IMR-90 (cell line): ENCODE measurements around the gene GABBR1. TPM values are rescaled to one million over a fixed set of nuclear protein-coding genes. Genes with fewer than 3 reads are reported as not detected.

Experiments used
- ATAC-seq: fragments of 200-7000 bp; cut with Tn5 transposase; 2 replicates; pipeline ENCODE4 v1.9.1; 2020; ENCODE audit warnings: low read depth, mild to moderate bottlenecking, moderate library complexity
- BruUV-seq: library from RNA; stranded (reverse); fragments of 400-500 nt; replicated peaks from 2 replicates; lab custom pipeline; 2021; lab: Mats Ljungman, UMichigan
- CTCF ChIA-PET: fragments of 300-600 bp; formaldehyde crosslinking; extraction: SDS; loops from one replicate; lab custom pipeline; 2021; ENCODE audit warnings: antibody characterized with exemption; lab: Yijun Ruan, JAX
- POLR2A ChIA-PET: fragments of 300-600 bp; sonication (Branson Sonifier 250); formaldehyde crosslinking; loops from one replicate; lab custom pipeline; 2022; ENCODE audit warnings: antibody characterized with exemption; ENCODE audit not compliant: unreplicated experiment; lab: Charles Lee
- DNase-seq: peaks from one replicate; pipeline ENCODE4 v3.0.0; 2013
- H2AFZ ChIP-seq: replicated peaks from 2 replicates; pipeline ENCODE3; 2013; ENCODE audit warnings: low read length, mild to moderate bottlenecking; ENCODE audit not compliant: poor library complexity
- H2AK5ac ChIP-seq: 2 replicates; pipeline ENCODE4 v1.6.1; 2013; ENCODE audit warnings: low read depth, low read length, inconsistent platforms
- H2AK9ac ChIP-seq: replicated peaks from 2 replicates; pipeline ENCODE3; 2013; ENCODE audit warnings: mild to moderate bottlenecking, low read depth, low read length, moderate library complexity; ENCODE audit not compliant: poor library complexity
- H2BK120ac ChIP-seq: 2 replicates; pipeline ENCODE4 v1.6.1; 2013; ENCODE audit warnings: low read depth, low read length, inconsistent platforms
- H2BK15ac ChIP-seq: 3 replicates; pipeline ENCODE4 v1.6.1; 2013; ENCODE audit warnings: low read depth, low read length, inconsistent platforms
- H2BK20ac ChIP-seq: 2 replicates; pipeline ENCODE4 v1.6.1; 2013; ENCODE audit warnings: low read depth, mild to moderate bottlenecking, inconsistent platforms, low read length, moderate library complexity
- H2BK5ac ChIP-seq: 2 replicates; pipeline ENCODE4 v1.6.1; 2013; ENCODE audit warnings: mild to moderate bottlenecking, low read depth, low read length, inconsistent platforms; ENCODE audit not compliant: poor library complexity, severe bottlenecking
- H3K14ac ChIP-seq: replicated peaks from 2 replicates; pipeline ENCODE4 v1.6.1; 2013; ENCODE audit warnings: low read depth, low read length, inconsistent platforms
- H3K18ac ChIP-seq: 2 replicates; pipeline ENCODE4 v1.6.1; 2013; ENCODE audit warnings: low read depth, low read length, control low read depth
- H3K23ac ChIP-seq: 2 replicates; pipeline ENCODE4 v1.6.1; 2013; ENCODE audit warnings: low read depth, low read length, inconsistent platforms
- H3K27ac ChIP-seq: 2 replicates; pipeline ENCODE4 v1.5.1; 2013; ENCODE audit warnings: mild to moderate bottlenecking, control low read depth, low read length; ENCODE audit not compliant: insufficient read depth
- H3K27me3 ChIP-seq: 2 replicates; pipeline ENCODE4 v1.6.1; 2013; ENCODE audit warnings: low read length; ENCODE audit not compliant: control insufficient read depth, insufficient read depth
- H3K36me3 ChIP-seq: 2 replicates; pipeline ENCODE4 v1.6.1; 2013; ENCODE audit warnings: low read length, mixed read lengths; ENCODE audit not compliant: control insufficient read depth, insufficient read depth
- H3K4ac ChIP-seq: 2 replicates; pipeline ENCODE4 v1.6.1; 2013; ENCODE audit warnings: low read depth, low read length, inconsistent platforms
- H3K4me1 ChIP-seq: 2 replicates; pipeline ENCODE4 v1.6.1; 2013; ENCODE audit warnings: low read length, mixed read lengths; ENCODE audit not compliant: control insufficient read depth, insufficient read depth
- H3K4me2 ChIP-seq: 2 replicates; pipeline ENCODE4 v1.6.1; 2013; ENCODE audit warnings: low read depth, mild to moderate bottlenecking, control low read depth, low read length, moderate library complexity
- H3K4me3 ChIP-seq: 2 replicates; pipeline ENCODE4 v1.5.1; 2013; ENCODE audit warnings: low read depth, mild to moderate bottlenecking, control low read depth, low read length, moderate library complexity; ENCODE audit not compliant: insufficient read depth
- H3K56ac ChIP-seq: 2 replicates; pipeline ENCODE4 v1.6.1; 2013; ENCODE audit warnings: low read length, inconsistent platforms; ENCODE audit not compliant: insufficient read depth; ENCODE audit errors: extremely low read depth
- H3K79me1 ChIP-seq, 2 experiments: 2 replicates each; pipeline ENCODE4 v1.6.1; 2013; ENCODE audit warnings: low read length in 2 of 2, inconsistent platforms in 1 of 2, low read depth in 1 of 2
- H3K9ac ChIP-seq: 2 replicates; pipeline ENCODE4 v1.6.1; 2013; ENCODE audit warnings: low read depth, low read length, control low read depth
- H3K9me1 ChIP-seq: 2 replicates; pipeline ENCODE4 v1.6.1; 2013; ENCODE audit warnings: low read length, inconsistent platforms; ENCODE audit not compliant: insufficient read depth
- H3K9me3 ChIP-seq: 2 replicates; pipeline ENCODE4 v1.6.1; 2013; ENCODE audit warnings: low read length; ENCODE audit not compliant: control insufficient read depth, insufficient read depth
- H4K20me1 ChIP-seq: 2 replicates; pipeline ENCODE4 v1.6.1; 2013; ENCODE audit warnings: low read length, inconsistent platforms; ENCODE audit not compliant: insufficient read depth
- H4K5ac ChIP-seq: 2 replicates; pipeline ENCODE4 v1.6.1; 2013; ENCODE audit warnings: mild to moderate bottlenecking, low read depth, low read length, control low read depth
- H4K8ac ChIP-seq, 2 experiments: 2 replicates each; pipeline ENCODE4 v1.6.1; 2013; ENCODE audit warnings: low read depth in 2 of 2, low read length in 2 of 2, control low read depth in 1 of 2, inconsistent platforms in 1 of 2
- H4K91ac ChIP-seq: 2 replicates; pipeline ENCODE4 v1.6.1; 2013; ENCODE audit warnings: low read depth, low read length, inconsistent platforms; ENCODE audit not compliant: insufficient read depth
- CEBPB ChIP-seq: IDR thresholded peaks from 2 replicates; pipeline ENCODE4 v1.6.1; 2012; ENCODE audit warnings: low read depth, low read length, improper control_type of control experiment
- MAZ ChIP-seq: IDR thresholded peaks from 2 replicates; pipeline ENCODE4 v1.6.1; 2012; ENCODE audit warnings: low read depth, mild to moderate bottlenecking, low read length, improper control_type of control experiment, moderate library complexity, borderline replicate concordance
- NFE2L2 ChIP-seq: fragments of 150-350 bp; IDR thresholded peaks from 2 replicates; pipeline ENCODE4 v1.6.1; 2016; ENCODE audit warnings: low read depth, mild to moderate bottlenecking, low read length
- POLR2A ChIP-seq: IDR thresholded peaks from 2 replicates; pipeline ENCODE4 v1.6.1; 2012; ENCODE audit warnings: mild to moderate bottlenecking, low read depth, low read length
- RFX5 ChIP-seq: IDR thresholded peaks from 2 replicates; pipeline ENCODE4 v1.8.0; 2012; ENCODE audit warnings: low read depth, mild to moderate bottlenecking, low read length, moderate library complexity
- WGBS, 2 experiments: methylation state at CpG; one replicate each; pipeline versions ENCODE4 v1.1.5 to v1.1.7; 2013; ENCODE audit warnings: missing lambda C conversion rate in 2 of 2; ENCODE audit not compliant: insufficient read length in 1 of 2; ENCODE audit errors: extremely low coverage in 2 of 2; 5-methylcytosine and 5-hydroxymethylcytosine counted together
- dilution Hi-C: fragments of 300-500 bp; cut with HindIII; formaldehyde crosslinking; loops from one replicate; pipeline ENCODE4 v1.14.3; 2018; ENCODE audit warnings: low sequenced_read_pairs; ENCODE audit not compliant: unreplicated experiment
- in situ Hi-C: fragments of 300-500 bp; cut with MboI; formaldehyde crosslinking; loops from 3 replicates; pipeline ENCODE4 v1.14.3; 2019; ENCODE audit warnings: low sequenced_read_pairs, inconsistent platforms, mixed read lengths
- intact Hi-C: fragments of 100-400 bp; cut with micrococcal nuclease; formaldehyde crosslinking; loops from 2 replicates; pipeline ENCODE4 v1.10.0; 2022
- polyA plus RNA-seq, 3 experiments: library from polyadenylated mRNA; depleted of rRNA; stranded (reverse); fragments of >200 nt; gene quantifications; 2 replicates each; pipeline ENCODE4 v1.2.3, GENCODE V29; 2012; ENCODE audit warnings: low replicate concordance in 1 of 3
- total RNA-seq: library from RNA; depleted of rRNA; stranded (reverse); fragments of >200 nt; gene quantifications from 2 replicates; pipeline ENCODE4 v1.2.3, GENCODE V29; 2012
- TF ChIP-seq, protein P1 (sequence below): conservative IDR thresholded peaks from 2 replicates; pipeline ENCODE4 v1.5.1; 2012; ENCODE audit warnings: mild to moderate bottlenecking, low read depth, low read length, improper control_type of control experiment

GABBR1 gene
- total and polyA plus RNA-seq, 2 of the 4 experiments (the other 2 are of a cell fraction) = 5.9 to 31.5 TPM

DNA sequence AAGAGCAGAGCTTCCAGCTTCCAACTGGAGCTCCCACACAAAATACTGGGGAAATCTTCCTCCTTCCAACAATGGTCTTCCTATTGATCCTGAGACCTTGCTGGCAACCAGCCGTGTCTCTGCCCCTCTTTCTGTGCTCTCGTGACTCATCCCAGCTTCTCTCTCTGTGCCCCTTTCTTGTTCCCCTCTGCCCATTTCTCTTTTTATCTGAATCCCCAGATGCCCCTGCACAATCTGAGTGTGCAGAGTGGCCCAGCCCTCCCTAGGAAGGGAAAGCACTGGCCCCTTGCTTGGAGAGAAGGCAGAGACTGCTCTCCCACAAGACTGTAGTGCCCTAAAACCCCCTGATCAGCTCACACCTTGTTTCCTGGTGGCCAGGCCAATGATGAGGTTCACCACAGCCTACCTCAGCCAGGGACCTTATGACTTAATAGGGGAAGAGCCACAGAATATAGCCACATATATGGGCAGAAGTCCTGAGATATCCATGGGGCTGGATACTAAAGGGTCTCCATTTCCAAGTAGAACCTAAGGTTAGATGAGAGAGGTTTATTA, 122.2 kb downstream of the GABBR1 start:
- no peaks in the 10 kb centered on the region for H3K27me3 ChIP-seq
- H3K56ac ChIP-seq = no peak overlapping the region
- H2BK5ac ChIP-seq = no peak overlapping the region
- H3K14ac ChIP-seq = no peak overlapping the region
- in situ Hi-C loops (no loop called here), dilution Hi-C loops (no loop called here), intact Hi-C loops (no loop called here)
- no peak overlapping the region for H3K9ac ChIP-seq
- no peak overlapping the region for H2BK15ac ChIP-seq
- H3K36me3 ChIP-seq = no peaks in the 10 kb centered on the region
- ChIA-PET CTCF (no interaction called here), POLR2A (no interaction called here)
- H3K27ac ChIP-seq = no peak overlapping the region
- no peak for DNase-seq
- H2AFZ ChIP-seq = no peak overlapping the region
- H2AK5ac ChIP-seq = no peak overlapping the region
- WGBS, 2 experiments = 29% methylated on average over 2 of the region's 2 CpGs; no CpG with 5 or more reads in 1 of the 2 experiments
- H3K9me3 ChIP-seq = peaks cover 7% of the 10 kb centered on the region; the same call in 1 of the 2 replicates
- H4K91ac ChIP-seq = no peak overlapping the region
- no peaks in the 10 kb centered on the region for H4K20me1 ChIP-seq
- no peak for ATAC-seq
- TF ChIP-seq MAZ = no peak
- TF ChIP-seq, protein P1, sequence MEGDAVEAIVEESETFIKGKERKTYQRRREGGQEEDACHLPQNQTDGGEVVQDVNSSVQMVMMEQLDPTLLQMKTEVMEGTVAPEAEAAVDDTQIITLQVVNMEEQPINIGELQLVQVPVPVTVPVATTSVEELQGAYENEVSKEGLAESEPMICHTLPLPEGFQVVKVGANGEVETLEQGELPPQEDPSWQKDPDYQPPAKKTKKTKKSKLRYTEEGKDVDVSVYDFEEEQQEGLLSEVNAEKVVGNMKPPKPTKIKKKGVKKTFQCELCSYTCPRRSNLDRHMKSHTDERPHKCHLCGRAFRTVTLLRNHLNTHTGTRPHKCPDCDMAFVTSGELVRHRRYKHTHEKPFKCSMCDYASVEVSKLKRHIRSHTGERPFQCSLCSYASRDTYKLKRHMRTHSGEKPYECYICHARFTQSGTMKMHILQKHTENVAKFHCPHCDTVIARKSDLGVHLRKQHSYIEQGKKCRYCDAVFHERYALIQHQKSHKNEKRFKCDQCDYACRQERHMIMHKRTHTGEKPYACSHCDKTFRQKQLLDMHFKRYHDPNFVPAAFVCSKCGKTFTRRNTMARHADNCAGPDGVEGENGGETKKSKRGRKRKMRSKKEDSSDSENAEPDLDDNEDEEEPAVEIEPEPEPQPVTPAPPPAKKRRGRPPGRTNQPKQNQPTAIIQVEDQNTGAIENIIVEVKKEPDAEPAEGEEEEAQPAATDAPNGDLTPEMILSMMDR = no peak
- TF ChIP-seq POLR2A = no peak
- no peak for TF ChIP-seq RFX5
- TF ChIP-seq CEBPB = no peak
- no peak for TF ChIP-seq NFE2L2
- no peak overlapping the region for H3K18ac ChIP-seq
- H3K23ac ChIP-seq = no peak overlapping the region
- H3K4me2 ChIP-seq = no peak overlapping the region
- no peak overlapping the region for H3K4ac ChIP-seq
- BruUV-seq = no TSS peak
- H3K79me1 ChIP-seq = no peaks in the 10 kb centered on the region
- H2BK20ac ChIP-seq = no peak overlapping the region
- no peak overlapping the region for H2BK120ac ChIP-seq
- H2AK9ac ChIP-seq = no peak overlapping the region
- no peak overlapping the region for H4K8ac ChIP-seq
- H3K4me1 ChIP-seq = no peaks in the 10 kb centered on the region
- no peak overlapping the region for H4K5ac ChIP-seq
- H3K9me1 ChIP-seq = no peaks in the 10 kb centered on the region
- no peak overlapping the region for H3K4me3 ChIP-seq
